ENCODE measurements around the gene ZP4. TPM values are rescaled to one million over a fixed set of nuclear protein-coding genes. Genes with fewer than 3 reads are reported as not detected.

Gene ZP4
- total RNA-seq, 4 donors from 2014 or later: not detected

DNA sequence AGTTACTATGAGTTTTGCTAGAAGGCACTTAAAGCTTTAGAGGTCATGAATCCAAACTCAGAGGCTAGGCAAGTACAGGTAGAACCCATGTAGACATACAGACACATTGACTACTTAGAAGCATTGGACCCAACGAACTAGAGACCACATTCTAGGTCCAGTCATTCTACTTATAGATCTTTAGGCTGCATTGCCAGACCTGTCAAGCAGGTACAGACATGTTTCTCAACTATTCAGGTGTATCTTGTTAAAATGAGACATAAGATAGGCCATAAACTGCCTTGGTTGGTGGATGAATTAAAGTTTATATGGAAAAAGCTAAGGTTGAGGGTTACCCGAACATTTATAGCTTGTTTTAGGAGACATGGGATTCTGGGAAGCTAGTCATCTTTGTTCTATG, 6.5 kb downstream of the ZP4 start:
- no peak for DNase-seq (ENCODE audit: extremely low spot score)
- intact Hi-C loops (cut with DNase I): no loop called here
- Histone ChIP-seq H3K9me3 (no peaks in the 10 kb centered on the region), H3K36me3 (no peaks in the 10 kb centered on the region), H3K27me3 (no peaks in the 10 kb centered on the region), H3K4me3 (no peak overlapping the region), H3K4me1 (no peaks in the 10 kb centered on the region), H3K27ac (replicated peaks in 1 of 4) (no peak overlapping the region)
- TF ChIP-seq, protein P1, sequence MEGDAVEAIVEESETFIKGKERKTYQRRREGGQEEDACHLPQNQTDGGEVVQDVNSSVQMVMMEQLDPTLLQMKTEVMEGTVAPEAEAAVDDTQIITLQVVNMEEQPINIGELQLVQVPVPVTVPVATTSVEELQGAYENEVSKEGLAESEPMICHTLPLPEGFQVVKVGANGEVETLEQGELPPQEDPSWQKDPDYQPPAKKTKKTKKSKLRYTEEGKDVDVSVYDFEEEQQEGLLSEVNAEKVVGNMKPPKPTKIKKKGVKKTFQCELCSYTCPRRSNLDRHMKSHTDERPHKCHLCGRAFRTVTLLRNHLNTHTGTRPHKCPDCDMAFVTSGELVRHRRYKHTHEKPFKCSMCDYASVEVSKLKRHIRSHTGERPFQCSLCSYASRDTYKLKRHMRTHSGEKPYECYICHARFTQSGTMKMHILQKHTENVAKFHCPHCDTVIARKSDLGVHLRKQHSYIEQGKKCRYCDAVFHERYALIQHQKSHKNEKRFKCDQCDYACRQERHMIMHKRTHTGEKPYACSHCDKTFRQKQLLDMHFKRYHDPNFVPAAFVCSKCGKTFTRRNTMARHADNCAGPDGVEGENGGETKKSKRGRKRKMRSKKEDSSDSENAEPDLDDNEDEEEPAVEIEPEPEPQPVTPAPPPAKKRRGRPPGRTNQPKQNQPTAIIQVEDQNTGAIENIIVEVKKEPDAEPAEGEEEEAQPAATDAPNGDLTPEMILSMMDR (IDR thresholded peaks at IDR 0.05): no peak
- TF ChIP-seq POLR2A (IDR thresholded peaks at IDR 0.05; ENCODE audit: low read depth): no peak
- no peak for TF ChIP-seq POLR2AphosphoS5 (IDR thresholded peaks at IDR 0.05)
- no peak for TF ChIP-seq EP300 (IDR thresholded peaks at IDR 0.05)
- WGBS: 76% methylated on average over 2 of the region's 2 CpGs

DNA sequence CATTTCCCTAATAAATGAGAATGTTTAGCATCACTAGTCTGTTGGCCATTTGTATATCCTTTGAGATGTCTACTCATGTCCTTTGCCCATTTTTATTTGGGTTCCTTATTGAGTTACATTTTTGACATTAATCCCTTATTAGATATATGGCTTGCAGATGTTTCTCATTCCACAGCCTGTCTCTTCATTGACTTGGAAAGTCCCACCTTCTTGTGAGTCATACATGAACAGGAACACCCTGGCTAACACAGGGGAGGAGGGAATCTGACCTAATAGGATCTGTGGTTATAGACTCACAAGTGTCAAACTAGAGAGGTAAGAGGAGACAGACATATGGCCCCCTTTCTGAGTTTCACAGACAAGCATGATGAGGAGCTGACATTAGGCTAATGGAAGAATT, 11.5 kb downstream of the ZP4 start:
- no peak overlapping the region for H3K4me3 ChIP-seq
- no peak for DNase-seq (ENCODE audit: extremely low spot score)
- intact Hi-C loops (cut with DNase I): no loop called here
- no peak overlapping the region for H3K27ac ChIP-seq (replicated peaks in 1 of 4)
- no peaks in the 10 kb centered on the region for H3K27me3 ChIP-seq
- H3K36me3 ChIP-seq: no peaks in the 10 kb centered on the region
- no peaks in the 10 kb centered on the region for H3K9me3 ChIP-seq
- TF ChIP-seq, protein P1 (IDR thresholded peaks at IDR 0.05): no peak
- TF ChIP-seq EP300 (IDR thresholded peaks at IDR 0.05): no peak
- no peak for TF ChIP-seq POLR2A (IDR thresholded peaks at IDR 0.05; ENCODE audit: low read depth)
- no peak for TF ChIP-seq POLR2AphosphoS5 (IDR thresholded peaks at IDR 0.05)
- no peaks in the 10 kb centered on the region for H3K4me1 ChIP-seq

DNA sequence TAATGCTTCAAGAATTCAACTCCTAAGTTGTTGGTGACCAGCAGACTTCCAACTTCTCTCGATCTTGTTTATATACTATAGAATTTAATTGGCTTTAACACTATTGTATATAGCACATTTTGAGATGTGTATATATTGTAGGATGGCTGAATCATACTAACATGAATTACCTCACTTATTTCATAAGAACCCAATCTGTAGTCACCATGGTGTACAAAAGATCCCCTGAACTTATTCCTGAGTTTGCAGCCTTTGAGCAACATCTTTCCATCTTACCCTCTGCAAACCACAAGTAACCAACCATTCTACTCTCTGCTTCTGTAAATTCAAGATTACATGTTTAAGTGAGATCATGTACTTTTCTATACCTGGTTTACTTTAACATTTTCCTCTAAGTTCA, 12.3 kb downstream of the ZP4 start:
- Histone ChIP-seq H3K4me1 (no peaks in the 10 kb centered on the region), H3K36me3 (no peaks in the 10 kb centered on the region), H3K4me3 (no peak overlapping the region), H3K9me3 (no peaks in the 10 kb centered on the region), H3K27ac (replicated peaks in 1 of 4) (no peak overlapping the region), H3K27me3 (no peaks in the 10 kb centered on the region)
- 57% methylated on average over 1 of the region's 1 CpG for WGBS
- DNase-seq (ENCODE audit: extremely low spot score): no peak
- intact Hi-C loops (cut with DNase I): no loop called here
- TF ChIP-seq POLR2A (IDR thresholded peaks at IDR 0.05; ENCODE audit: low read depth): no peak
- TF ChIP-seq, protein P1 (IDR thresholded peaks at IDR 0.05): no peak
- TF ChIP-seq POLR2AphosphoS5 (IDR thresholded peaks at IDR 0.05): no peak
- TF ChIP-seq EP300 (IDR thresholded peaks at IDR 0.05): no peak

DNA sequence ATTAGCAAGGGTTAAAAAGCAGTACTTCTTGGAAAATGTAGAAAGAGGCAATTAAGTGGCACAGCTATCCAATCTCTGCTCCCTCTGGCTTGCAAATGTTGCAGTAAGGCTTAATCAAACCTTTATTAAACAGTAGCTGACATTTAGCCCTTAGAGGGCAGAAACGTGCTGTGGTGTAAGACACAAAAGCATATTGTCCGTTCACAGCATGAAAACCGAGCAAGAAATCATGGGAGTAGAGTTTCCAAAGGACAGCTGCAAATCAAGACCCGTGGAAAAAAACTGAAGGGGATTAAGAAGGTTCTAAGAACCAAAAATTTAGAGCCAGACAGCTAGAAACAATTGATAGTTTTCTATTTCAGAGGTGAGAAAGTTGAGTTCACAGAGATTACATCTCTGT, 13.1 kb downstream of the ZP4 start:
- H3K27ac ChIP-seq (replicated peaks in 1 of 4): no peak overlapping the region
- TF ChIP-seq POLR2AphosphoS5 (IDR thresholded peaks at IDR 0.05) (no peak), EP300 (IDR thresholded peaks at IDR 0.05) (no peak), POLR2A (IDR thresholded peaks at IDR 0.05; ENCODE audit: low read depth) (no peak)
- TF ChIP-seq, protein P1 (IDR thresholded peaks at IDR 0.05): no peak
- no peaks in the 10 kb centered on the region for H3K4me1 ChIP-seq
- intact Hi-C loops (cut with DNase I): no loop called here
- H3K36me3 ChIP-seq: no peaks in the 10 kb centered on the region
- H3K27me3 ChIP-seq: no peaks in the 10 kb centered on the region
- H3K4me3 ChIP-seq: no peak overlapping the region
- no peak for DNase-seq (ENCODE audit: extremely low spot score)
- 63% methylated on average over 4 of the region's 4 CpGs for WGBS
- H3K9me3 ChIP-seq: no peaks in the 10 kb centered on the region

DNA sequence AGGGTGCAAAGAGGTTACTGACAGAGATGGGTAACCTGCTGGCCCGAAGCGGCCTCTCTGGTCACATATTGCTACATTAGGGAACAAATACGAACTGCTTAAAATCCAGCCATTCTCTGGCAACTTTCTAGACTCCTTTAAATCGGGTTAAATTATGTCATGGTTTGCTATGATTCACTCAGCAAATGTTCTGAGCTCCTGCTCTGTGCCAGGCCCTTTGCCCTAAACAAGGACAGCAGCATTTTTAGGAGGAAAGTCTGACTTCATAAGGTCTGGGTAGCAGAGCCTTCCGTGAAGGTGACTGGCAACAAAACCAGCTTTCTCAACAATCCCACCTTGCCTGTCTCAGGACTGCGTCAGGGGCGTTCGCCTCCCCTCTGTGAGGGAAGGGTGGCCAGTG, 15.4 kb downstream of the ZP4 start:
- no peaks in the 10 kb centered on the region for H3K36me3 ChIP-seq
- H3K4me3 ChIP-seq: no peak overlapping the region
- no peaks in the 10 kb centered on the region for H3K27me3 ChIP-seq
- DNase-seq (ENCODE audit: extremely low spot score): no peak
- H3K4me1 ChIP-seq: no peaks in the 10 kb centered on the region
- intact Hi-C loops (cut with DNase I): no loop called here
- no peak overlapping the region for H3K27ac ChIP-seq (replicated peaks in 1 of 4)
- no peaks in the 10 kb centered on the region for H3K9me3 ChIP-seq
- 83% methylated on average over 8 of the region's 8 CpGs for WGBS
- TF ChIP-seq, protein P1 (IDR thresholded peaks at IDR 0.05): no peak
- TF ChIP-seq POLR2AphosphoS5 (IDR thresholded peaks at IDR 0.05) (no peak), EP300 (IDR thresholded peaks at IDR 0.05) (no peak), POLR2A (IDR thresholded peaks at IDR 0.05; ENCODE audit: low read depth) (no peak)

Data from esophagus muscularis mucosa (tissue), 4 donors.